PC-9 (cell line): ENCODE results near the gene MICA. TPM values are rescaled to one million over a fixed set of nuclear protein-coding genes. Genes with fewer than 3 reads are reported as not detected.

Source experiments
- BruUV-seq: library from RNA; stranded (reverse); fragments of 400-500 nt; replicated peaks from 2 replicates; lab custom pipeline; 2021; lab: Mats Ljungman, UMichigan
- CTCF ChIA-PET: fragments of 300-600 bp; sonication (Branson Sonifier 250); formaldehyde crosslinking; loops from one replicate; lab custom pipeline; 2022; ENCODE audit warnings: antibody characterized with exemption; lab: Charles Lee
- POLR2A ChIA-PET: fragments of 300-600 bp; sonication (Branson Sonifier 250); formaldehyde crosslinking; loops from one replicate; lab custom pipeline; 2022; ENCODE audit warnings: antibody characterized with exemption; ENCODE audit not compliant: unreplicated experiment; lab: Charles Lee
- DNase-seq, 2 experiments: peaks; one replicate each; pipeline versions ENCODE4 v3.0.0 to v3.0.0-alpha.2; 2015 to 2022; ENCODE audit warnings: mixed read lengths in 1 of 2
- H2AFZ ChIP-seq: fragments of 200-600 bp; sonication (generic); 2 replicates; pipeline ENCODE4 v1.8.1; 2017; ENCODE audit warnings: antibody characterized with exemption
- H3F3A ChIP-seq: fragments of 200-600 bp; sonication (generic); 2 replicates; pipeline ENCODE4 v1.8.1; 2017; ENCODE audit warnings: antibody characterized with exemption, mild to moderate bottlenecking, low read depth; ENCODE audit not compliant: insufficient read depth
- H3K27ac ChIP-seq: fragments of 200-600 bp; sonication (generic); 2 replicates; pipeline ENCODE4 v1.6.1; 2016; ENCODE audit warnings: mixed run types
- H3K27me3 ChIP-seq: fragments of 200-600 bp; sonication (generic); 2 replicates; pipeline ENCODE4 v1.6.1; 2016; ENCODE audit warnings: low read depth, mixed run types; ENCODE audit not compliant: insufficient read depth
- H3K36me3 ChIP-seq: fragments of 200-600 bp; sonication (generic); 2 replicates; pipeline ENCODE4 v1.6.1; 2016; ENCODE audit warnings: low read depth, mixed run types
- H3K4me1 ChIP-seq: fragments of 200-600 bp; sonication (generic); replicated peaks from 2 replicates; pipeline ENCODE4 v1.6.1; 2016; ENCODE audit warnings: mixed run types; ENCODE audit not compliant: insufficient read depth
- H3K4me2 ChIP-seq: fragments of 200-600 bp; sonication (generic); 2 replicates; pipeline ENCODE4 v1.6.1; 2017; ENCODE audit warnings: mixed run types
- H3K4me3 ChIP-seq: fragments of 200-600 bp; sonication (generic); 2 replicates; pipeline ENCODE4 v1.6.1; 2016; ENCODE audit warnings: mixed run types
- H3K79me2 ChIP-seq: fragments of 200-600 bp; sonication (generic); 2 replicates; pipeline ENCODE4 v1.6.1; 2017; ENCODE audit warnings: low read depth, mixed run types
- H3K9me2 ChIP-seq: fragments of 200-600 bp; sonication (generic); 2 replicates; pipeline ENCODE4 v1.8.1; 2017; ENCODE audit warnings: mild to moderate bottlenecking; ENCODE audit not compliant: insufficient read depth
- H3K9me3 ChIP-seq: fragments of 200-600 bp; sonication (generic); 2 replicates; pipeline ENCODE4 v1.8.1; 2016; ENCODE audit warnings: low read depth; ENCODE audit not compliant: insufficient read depth
- H4K20me1 ChIP-seq: fragments of 200-600 bp; sonication (generic); 2 replicates; pipeline ENCODE4 v1.8.1; 2017; ENCODE audit not compliant: insufficient read depth
- EZH2 ChIP-seq: fragments of 200-600 bp; sonication (generic); IDR thresholded peaks from 2 replicates; pipeline ENCODE4 v1.8.0; 2017; ENCODE audit warnings: antibody characterized with exemption, low read depth
- intact Hi-C: fragments of 100-400 bp; cut with micrococcal nuclease; formaldehyde crosslinking; loops from one replicate; pipeline ENCODE4 v1.10.0; 2022; ENCODE audit not compliant: unreplicated experiment
- total RNA-seq: library from RNA; stranded (reverse); gene quantifications from 2 replicates; pipeline ENCODE4 v1.2.3, GENCODE V29; 2021
- TF ChIP-seq, protein P1 (sequence below): fragments of 200-600 bp; sonication (generic); conservative IDR thresholded peaks from 2 replicates; pipeline ENCODE4 v1.6.1; 2017; ENCODE audit warnings: mixed run types, antibody characterized with exemption, mild to moderate bottlenecking, moderate library complexity

Gene MICA
- total RNA-seq, 1 experiment from 2014 or later = 13.5 TPM

DNA sequence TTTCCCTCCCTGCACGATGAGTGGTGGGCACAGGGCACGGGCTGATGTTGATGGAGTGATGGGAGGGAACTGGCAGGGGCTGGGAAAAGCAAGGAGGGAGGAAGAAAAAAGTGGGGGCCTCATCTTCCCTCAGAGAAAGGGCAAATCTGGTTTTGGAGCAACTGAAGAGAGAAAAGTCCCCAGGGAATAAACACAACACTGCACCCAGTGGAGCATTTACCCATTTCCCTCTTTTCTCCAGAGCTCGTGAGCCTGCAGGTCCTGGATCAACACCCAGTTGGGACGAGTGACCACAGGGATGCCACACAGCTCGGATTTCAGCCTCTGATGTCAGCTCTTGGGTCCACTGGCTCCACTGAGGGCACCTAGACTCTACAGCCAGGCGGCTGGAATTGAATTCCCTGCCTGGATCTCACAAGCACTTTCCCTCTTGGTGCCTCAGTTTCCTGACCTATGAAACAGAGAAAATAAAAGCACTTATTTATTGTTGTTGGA, 11.4 kb downstream of the MICA start:
- no peaks in the 10 kb centered on the region for H3K27me3 ChIP-seq
- no peaks in the 10 kb centered on the region for H3K4me1 ChIP-seq
- no peak for DNase-seq
- H3K9me2 ChIP-seq = 0 out of 2 replicates have a peak, but pooled peaks cover 6% of the 10 kb centered on the region
- H3K79me2 ChIP-seq = no peaks in the 10 kb centered on the region
- intact Hi-C loops = no loop called here
- no peak overlapping the region for H3K27ac ChIP-seq
- H2AFZ ChIP-seq = no peak overlapping the region
- no peak overlapping the region for H3K4me2 ChIP-seq
- CTCF ChIA-PET = no interaction called here
- BruUV-seq = no TSS peak
- H3F3A ChIP-seq = no peaks in the 10 kb centered on the region
- no peaks in the 10 kb centered on the region for H3K36me3 ChIP-seq
- no peak overlapping the region for H3K4me3 ChIP-seq
- no peaks in the 10 kb centered on the region for H3K9me3 ChIP-seq
- POLR2A ChIA-PET = no interaction called here
- TF ChIP-seq, protein P1, sequence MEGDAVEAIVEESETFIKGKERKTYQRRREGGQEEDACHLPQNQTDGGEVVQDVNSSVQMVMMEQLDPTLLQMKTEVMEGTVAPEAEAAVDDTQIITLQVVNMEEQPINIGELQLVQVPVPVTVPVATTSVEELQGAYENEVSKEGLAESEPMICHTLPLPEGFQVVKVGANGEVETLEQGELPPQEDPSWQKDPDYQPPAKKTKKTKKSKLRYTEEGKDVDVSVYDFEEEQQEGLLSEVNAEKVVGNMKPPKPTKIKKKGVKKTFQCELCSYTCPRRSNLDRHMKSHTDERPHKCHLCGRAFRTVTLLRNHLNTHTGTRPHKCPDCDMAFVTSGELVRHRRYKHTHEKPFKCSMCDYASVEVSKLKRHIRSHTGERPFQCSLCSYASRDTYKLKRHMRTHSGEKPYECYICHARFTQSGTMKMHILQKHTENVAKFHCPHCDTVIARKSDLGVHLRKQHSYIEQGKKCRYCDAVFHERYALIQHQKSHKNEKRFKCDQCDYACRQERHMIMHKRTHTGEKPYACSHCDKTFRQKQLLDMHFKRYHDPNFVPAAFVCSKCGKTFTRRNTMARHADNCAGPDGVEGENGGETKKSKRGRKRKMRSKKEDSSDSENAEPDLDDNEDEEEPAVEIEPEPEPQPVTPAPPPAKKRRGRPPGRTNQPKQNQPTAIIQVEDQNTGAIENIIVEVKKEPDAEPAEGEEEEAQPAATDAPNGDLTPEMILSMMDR = no peak
- no peak for TF ChIP-seq EZH2
- no peaks in the 10 kb centered on the region for H4K20me1 ChIP-seq

DNA sequence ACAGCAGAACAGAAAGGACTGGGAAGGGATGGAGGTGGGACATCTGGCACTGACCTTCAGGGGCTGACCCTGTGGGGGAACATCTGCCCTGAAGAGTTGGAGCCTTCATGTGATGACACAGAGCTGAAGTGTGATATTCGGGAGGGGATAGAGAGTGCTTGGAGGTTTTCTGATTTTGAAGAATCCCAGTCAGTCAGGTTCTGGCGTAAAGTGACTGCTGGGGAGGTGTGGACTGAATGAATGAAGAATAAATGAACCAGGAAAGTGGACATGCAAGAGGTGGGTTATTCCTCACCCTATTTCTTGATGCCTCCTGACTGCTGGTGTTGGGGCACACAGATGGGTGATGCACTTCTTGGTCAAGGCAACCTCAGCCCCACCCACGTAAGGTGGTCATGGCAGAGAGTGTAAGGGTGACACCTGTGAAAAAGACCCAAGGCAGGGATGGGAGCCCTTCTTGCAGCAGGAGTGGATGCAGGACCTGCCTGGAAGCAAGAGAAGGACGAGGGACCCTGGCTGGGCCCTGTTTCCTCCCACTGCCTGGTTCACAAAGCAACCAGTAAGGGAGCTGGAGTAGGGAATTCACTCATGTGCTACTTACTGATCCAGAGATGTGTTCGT, 13.1 kb downstream of the MICA start:
- no peak overlapping the region for H3K4me2 ChIP-seq
- intact Hi-C loops = no loop called here
- H3K27ac ChIP-seq = no peak overlapping the region
- no peaks in the 10 kb centered on the region for H3K4me1 ChIP-seq
- no peaks in the 10 kb centered on the region for H3K36me3 ChIP-seq
- H3K4me3 ChIP-seq = no peak overlapping the region
- ChIA-PET CTCF (no interaction called here), POLR2A (no interaction called here)
- no peaks in the 10 kb centered on the region for H3K9me3 ChIP-seq
- H2AFZ ChIP-seq = no peak overlapping the region
- no peaks in the 10 kb centered on the region for H3K79me2 ChIP-seq
- no peaks in the 10 kb centered on the region for H3K27me3 ChIP-seq
- 0 out of 2 replicates have a peak, but pooled peaks cover 6% of the 10 kb centered on the region for H3K9me2 ChIP-seq
- no peak for DNase-seq
- H4K20me1 ChIP-seq = no peaks in the 10 kb centered on the region
- no peak for TF ChIP-seq EZH2
- TF ChIP-seq, protein P1 = no peak
- no TSS peak for BruUV-seq
- no peaks in the 10 kb centered on the region for H3F3A ChIP-seq

DNA sequence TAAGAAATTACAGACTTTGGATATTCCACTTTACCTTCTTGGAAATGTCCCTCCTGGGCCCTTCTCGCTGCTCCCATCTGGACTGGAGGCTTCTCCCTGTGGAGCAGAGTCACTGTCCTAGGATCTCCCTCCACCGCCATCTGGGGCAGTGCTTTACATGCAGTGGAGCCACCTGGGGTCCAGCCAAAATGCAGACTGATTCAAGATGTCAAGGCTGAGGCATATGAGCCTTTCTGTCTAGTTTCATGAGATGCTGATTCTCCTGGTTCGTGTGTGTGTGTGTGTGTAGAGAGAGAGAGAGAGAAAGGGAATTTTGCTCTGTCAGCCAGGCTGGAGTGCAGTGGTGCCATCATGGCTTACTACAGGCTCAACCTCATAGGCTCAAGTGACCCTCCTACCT, 14.9 kb downstream of the MICA start:
- Histone ChIP-seq H3K4me3 (no peak overlapping the region), H3K4me2 (no peak overlapping the region), H3K36me3 (no peaks in the 10 kb centered on the region), H3K27ac (no peak overlapping the region), H3K9me2 (0 out of 2 replicates have a peak, but pooled peaks cover 6% of the 10 kb centered on the region), H3K27me3 (no peaks in the 10 kb centered on the region), H3K4me1 (no peaks in the 10 kb centered on the region), H2AFZ (no peak overlapping the region), H3K79me2 (no peaks in the 10 kb centered on the region), H4K20me1 (no peaks in the 10 kb centered on the region), H3K9me3 (no peaks in the 10 kb centered on the region), H3F3A (no peaks in the 10 kb centered on the region)
- BruUV-seq = no TSS peak
- CTCF ChIA-PET = no interaction called here
- DNase-seq = no peak
- POLR2A ChIA-PET = no interaction called here
- TF ChIP-seq EZH2 = no peak
- TF ChIP-seq, protein P1 = no peak
- intact Hi-C loops = no loop called here
